Transverse colon (tissue), 4 donors: ENCODE measurements around the gene ARHGEF16. TPM values are rescaled to one million over a fixed set of nuclear protein-coding genes. Genes with fewer than 3 reads are reported as not detected.

Experiments used
- DNase-seq: peaks from one replicate; pipeline ENCODE4 v3.0.0-alpha.2; 2019
- H3K27ac ChIP-seq, 4 donors: fragments of 200-600 bp; sonication (generic); 2 replicates each; pipeline ENCODE4 v1.5.1; 2016 to 2018; ENCODE audit warnings: inconsistent platforms in 4 of 4
- H3K27me3 ChIP-seq: fragments of 200-600 bp; sonication (generic); 2 replicates; pipeline ENCODE4 v1.5.1; 2017; ENCODE audit warnings: inconsistent platforms
- H3K36me3 ChIP-seq, 4 donors: fragments of 200-600 bp; sonication (generic); 2 replicates each; pipeline ENCODE4 v1.5.1; 2017 to 2019; ENCODE audit warnings: inconsistent platforms in 4 of 4
- H3K4me1 ChIP-seq, 4 donors: fragments of 200-600 bp; sonication (generic); 2 replicates each; pipeline ENCODE4 v1.5.1; 2017 to 2020; ENCODE audit warnings: inconsistent platforms in 4 of 4
- H3K4me3 ChIP-seq, 4 donors: fragments of 200-600 bp; sonication (generic); 1 replicate in 1 of 4; 2 replicates in 3 of 4; pipeline versions ENCODE4 v1.5.1 to v1.6.1; 2017 to 2019; ENCODE audit warnings: inconsistent platforms in 4 of 4
- H3K9me3 ChIP-seq, 2 donors: fragments of 200-600 bp; sonication (generic); 2 replicates each; pipeline ENCODE4 v1.5.1; 2017 to 2019; ENCODE audit warnings: inconsistent platforms in 2 of 2
- EP300 ChIP-seq: sonication (generic); formaldehyde crosslinking; IDR thresholded peaks from one replicate; pipeline ENCODE4 v1.6.1; 2017; ENCODE audit warnings: antibody characterized with exemption, low read depth
- POLR2A ChIP-seq: fragments of 450-650 bp; IDR thresholded peaks from one replicate; pipeline ENCODE4 v1.6.1; 2016; ENCODE audit warnings: antibody characterized with exemption, mild to moderate bottlenecking, moderate library complexity
- POLR2AphosphoS5 ChIP-seq, 3 donors: sonication (generic); formaldehyde crosslinking; IDR thresholded peaks; one replicate each; pipeline ENCODE4 v1.6.1; 2016; ENCODE audit warnings: antibody characterized with exemption in 3 of 3
- WGBS, 2 donors: methylation state at CpG; one replicate each; pipeline ENCODE4 v1.1.5; 2018; ENCODE audit warnings: low coverage in 1 of 2; 5-methylcytosine and 5-hydroxymethylcytosine counted together
- in situ Hi-C, 4 donors: fragments of 200-750 bp; cut with MboI; loops; one replicate each; pipeline versions ENCODE4 v1.15.0 to v1.15.1; 2017; ENCODE audit warnings: low sequenced_read_pairs in 3 of 4, low pct_ligation_motif_present in 1 of 4, low pct_unique_long_range_greater_than_20kb in 1 of 4
- intact Hi-C: fragments of 100-400 bp; cut with DNase I; formaldehyde crosslinking; loops from one replicate; pipeline ENCODE4 v1.15.1; 2023; ENCODE audit warnings: low total_unique reads
- total RNA-seq, 4 donors: library from RNA; depleted of rRNA; stranded (reverse); fragments of >200 nt; gene quantifications; one replicate each; pipeline ENCODE4 v1.1.0, GENCODE V29; 2016
- TF ChIP-seq, protein P1 (sequence below), 5 experiments: fragments of 200-600 bp in 3 of 5; fragments of 450-650 bp in 2 of 5; sonication (generic) in 3 of 5; IDR thresholded peaks; 1 replicate in 2 of 5; 2 replicates in 3 of 5; pipeline ENCODE4 v1.5.1; 2016 to 2017; ENCODE audit warnings: antibody characterized with exemption in 5 of 5, inconsistent platforms in 3 of 5, mild to moderate bottlenecking in 2 of 5, moderate library complexity in 1 of 5

The ARHGEF16 gene
- total RNA-seq, 4 donors from 2014 or later = 104 to 240 (median 145) TPM

DNA sequence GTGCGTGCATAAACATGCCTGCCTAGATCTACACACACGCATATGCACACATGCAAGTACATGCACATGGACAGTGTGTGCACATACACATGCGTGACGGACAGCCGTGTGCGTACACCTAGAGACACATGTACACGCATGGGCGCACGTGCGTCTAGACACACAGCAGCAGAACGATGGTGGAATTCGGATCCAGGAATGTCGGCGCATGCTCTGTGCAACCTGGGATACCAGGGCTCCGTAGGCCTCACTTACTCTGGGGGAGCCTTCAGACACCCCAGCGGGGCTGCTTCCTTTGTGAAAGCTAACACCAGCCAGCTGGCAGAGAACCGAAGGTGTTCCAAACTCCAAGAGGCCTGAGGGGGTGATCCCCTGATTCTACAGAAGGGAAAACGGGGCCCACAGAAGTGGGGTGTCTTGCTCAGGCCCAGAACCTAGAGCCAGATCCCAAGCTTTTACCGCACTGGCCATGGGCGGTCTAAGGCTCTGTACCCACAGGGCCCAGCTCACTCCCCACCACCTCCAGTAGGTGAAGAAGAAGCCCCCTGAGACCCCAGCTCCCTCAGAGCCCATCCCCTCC is 27.4 kb upstream of the ARHGEF16 start:
- intact Hi-C loops (no loop called here), in situ Hi-C loops (loop anchor here in 2 of 4 donors (25.0 kb wide), 2 partner anchors 415 to 590 kb away; partner anchors contain the start of gene ACTRT2 (in 2 of the 2))
- H3K36me3 ChIP-seq = no peaks in the 10 kb centered on the region
- H3K9me3 ChIP-seq = no peaks in the 10 kb centered on the region
- H3K27ac ChIP-seq = no peak overlapping the region
- WGBS, 2 donors = 92% methylated on average over 20 of the region's 20 CpGs; no CpG with 5 or more reads in 1 of the 2 donors
- H3K4me1 ChIP-seq = peaks cover 0 to 22% (median 8%) of the 10 kb centered on the region in 4 donors
- DNase-seq = no peak
- no peak overlapping the region for H3K4me3 ChIP-seq
- no peak for TF ChIP-seq EP300
- TF ChIP-seq POLR2AphosphoS5 (IDR thresholded peaks at IDR 0.05) = no peak
- TF ChIP-seq, protein P1, sequence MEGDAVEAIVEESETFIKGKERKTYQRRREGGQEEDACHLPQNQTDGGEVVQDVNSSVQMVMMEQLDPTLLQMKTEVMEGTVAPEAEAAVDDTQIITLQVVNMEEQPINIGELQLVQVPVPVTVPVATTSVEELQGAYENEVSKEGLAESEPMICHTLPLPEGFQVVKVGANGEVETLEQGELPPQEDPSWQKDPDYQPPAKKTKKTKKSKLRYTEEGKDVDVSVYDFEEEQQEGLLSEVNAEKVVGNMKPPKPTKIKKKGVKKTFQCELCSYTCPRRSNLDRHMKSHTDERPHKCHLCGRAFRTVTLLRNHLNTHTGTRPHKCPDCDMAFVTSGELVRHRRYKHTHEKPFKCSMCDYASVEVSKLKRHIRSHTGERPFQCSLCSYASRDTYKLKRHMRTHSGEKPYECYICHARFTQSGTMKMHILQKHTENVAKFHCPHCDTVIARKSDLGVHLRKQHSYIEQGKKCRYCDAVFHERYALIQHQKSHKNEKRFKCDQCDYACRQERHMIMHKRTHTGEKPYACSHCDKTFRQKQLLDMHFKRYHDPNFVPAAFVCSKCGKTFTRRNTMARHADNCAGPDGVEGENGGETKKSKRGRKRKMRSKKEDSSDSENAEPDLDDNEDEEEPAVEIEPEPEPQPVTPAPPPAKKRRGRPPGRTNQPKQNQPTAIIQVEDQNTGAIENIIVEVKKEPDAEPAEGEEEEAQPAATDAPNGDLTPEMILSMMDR (IDR thresholded peaks at IDR 0.05) = no peak
- TF ChIP-seq POLR2A = no peak
- H3K27me3 ChIP-seq = no peaks in the 10 kb centered on the region

DNA sequence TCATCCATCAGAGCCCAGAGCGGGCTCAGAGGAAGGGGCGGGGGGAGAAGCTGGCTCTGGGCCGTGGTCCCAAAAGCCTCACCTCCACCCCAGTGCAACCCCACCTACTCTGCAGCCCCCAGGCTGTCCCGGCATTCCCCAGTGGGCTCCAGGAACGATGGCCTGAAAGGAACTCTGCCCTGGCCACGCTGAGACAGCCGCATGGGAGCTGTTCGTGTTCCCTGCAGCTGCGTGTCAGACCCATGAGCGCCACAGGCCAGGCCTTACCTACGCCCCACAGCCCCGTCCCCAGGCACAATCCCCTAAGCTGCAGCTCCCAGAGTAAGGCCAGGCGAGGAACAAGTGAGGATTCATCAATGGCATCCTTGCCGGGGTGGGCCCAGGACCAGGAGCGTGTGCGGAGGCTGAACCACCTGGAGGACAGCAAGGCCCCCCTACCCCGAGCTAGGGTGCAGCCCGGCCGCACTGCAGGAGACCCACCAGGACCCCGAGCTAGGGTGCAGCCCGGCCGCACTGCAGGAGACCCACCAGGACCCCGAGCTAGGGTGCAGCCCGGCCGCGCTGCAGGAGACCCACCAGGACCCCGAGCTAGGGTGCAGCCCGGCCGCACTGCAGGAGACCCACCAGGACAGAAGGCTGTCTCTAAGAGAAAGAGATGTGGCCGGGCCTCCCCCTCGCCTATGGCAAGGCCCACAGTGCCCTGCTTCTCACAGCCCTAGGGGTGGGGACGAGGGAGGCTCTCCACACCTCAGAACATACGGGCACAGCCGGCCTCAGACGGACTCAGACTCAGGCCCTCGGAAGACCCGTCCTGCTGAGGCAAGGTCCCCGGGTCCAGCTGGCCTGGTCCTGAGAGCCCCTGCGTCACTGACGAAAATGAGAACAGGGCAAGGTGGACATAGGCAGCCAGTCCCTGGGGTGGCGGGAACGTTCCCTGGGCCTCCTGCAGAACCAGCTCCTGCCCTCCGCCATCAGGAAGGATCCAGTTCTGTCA is 26.5 kb upstream of the ARHGEF16 start:
- 87 to 94% methylated on average over 3 to 24 of the region's 43 CpGs for WGBS, 2 donors
- in situ Hi-C loops (loop anchor here in 2 of 4 donors (25.0 kb wide), 2 partner anchors 416 to 591 kb away; partner anchors contain the start of gene ACTRT2 (in 2 of the 2)), intact Hi-C loops (no loop called here)
- TF ChIP-seq, protein P1 (IDR thresholded peaks at IDR 0.05) = no peak
- TF ChIP-seq POLR2A (no peak), EP300 (no peak), POLR2AphosphoS5 (IDR thresholded peaks at IDR 0.05) (no peak)
- no peak for DNase-seq
- Histone ChIP-seq H3K27me3 (no peaks in the 10 kb centered on the region), H3K27ac (no peak overlapping the region), H3K4me1 (peaks cover 0 to 19% (median 7%) of the 10 kb centered on the region in 4 donors), H3K9me3 (no peaks in the 10 kb centered on the region), H3K4me3 (no peak overlapping the region), H3K36me3 (no peaks in the 10 kb centered on the region)

DNA sequence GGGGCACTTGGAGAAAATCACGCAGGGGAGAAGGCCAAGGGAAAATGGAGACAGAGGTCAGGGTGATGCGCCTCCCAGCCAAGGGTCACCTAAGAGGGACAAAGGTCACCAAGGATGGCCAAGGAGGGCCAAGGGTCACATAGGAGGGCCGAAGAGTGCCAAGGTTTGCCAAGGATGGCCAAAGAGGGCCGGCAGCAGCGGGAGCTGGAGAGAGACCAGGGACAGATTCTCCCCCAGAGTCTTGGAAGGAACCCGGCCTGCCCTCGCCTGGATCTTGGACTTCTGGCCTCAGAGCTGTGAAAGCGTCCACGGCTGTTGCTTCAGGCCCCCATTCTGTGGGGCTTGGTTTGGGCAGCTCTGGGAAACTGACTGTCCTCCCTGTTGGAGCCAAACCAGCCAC is 25.6 kb upstream of the ARHGEF16 start:
- TF ChIP-seq POLR2AphosphoS5 (IDR thresholded peaks at IDR 0.05) = no peak
- WGBS, 2 donors = 86 to 100% methylated on average over 1 to 9 of the region's 9 CpGs
- H3K9me3 ChIP-seq = no peaks in the 10 kb centered on the region
- DNase-seq = no peak
- intact Hi-C loops (no loop called here), in situ Hi-C loops (loop anchor here in 2 of 4 donors (25.0 kb wide), 2 partner anchors 417 to 592 kb away; partner anchors contain the start of gene ACTRT2 (in 2 of the 2))
- no peak overlapping the region for H3K4me3 ChIP-seq
- H3K27me3 ChIP-seq = no peaks in the 10 kb centered on the region
- H3K4me1 ChIP-seq = peaks cover 0 to 10% (median 3%) of the 10 kb centered on the region in 4 donors
- H3K36me3 ChIP-seq = no peaks in the 10 kb centered on the region
- no peak overlapping the region for H3K27ac ChIP-seq

DNA sequence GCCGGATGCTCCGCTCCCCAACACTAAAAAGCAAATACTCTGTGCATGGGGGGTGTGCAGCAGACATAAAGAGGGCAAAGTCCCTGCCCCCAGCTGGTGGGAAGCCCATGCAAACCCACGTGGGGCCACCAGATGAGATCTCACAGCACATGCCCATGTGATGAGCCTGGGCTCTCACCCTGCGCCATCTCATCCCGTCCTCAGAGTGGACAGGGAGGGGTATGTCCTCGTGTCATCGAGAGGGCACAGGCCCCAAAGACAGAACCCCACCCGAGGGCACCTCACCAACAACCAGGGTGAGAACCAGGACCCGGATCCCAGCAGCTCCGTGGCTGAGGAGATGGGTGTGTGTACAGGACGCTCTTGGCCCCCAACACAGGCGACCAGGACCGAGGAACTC is 25.1 kb upstream of the ARHGEF16 start:
- peaks cover 0 to 6% (median 3%) of the 10 kb centered on the region in 4 donors for H3K4me1 ChIP-seq
- TF ChIP-seq EP300 = no peak
- no peak for TF ChIP-seq POLR2AphosphoS5 (IDR thresholded peaks at IDR 0.05)
- TF ChIP-seq, protein P1 (IDR thresholded peaks at IDR 0.05) = no peak
- TF ChIP-seq POLR2A = no peak
- intact Hi-C loops (no loop called here), in situ Hi-C loops (loop anchor here in 2 of 4 donors (25.0 kb wide), 2 partner anchors 417 to 592 kb away; partner anchors contain the start of gene ACTRT2 (in 2 of the 2))
- H3K4me3 ChIP-seq = no peak overlapping the region
- no peaks in the 10 kb centered on the region for H3K27me3 ChIP-seq
- 68% methylated on average over 11 of the region's 13 CpGs; no CpG with 5 or more reads in 1 of the 2 donors for WGBS, 2 donors
- H3K36me3 ChIP-seq = no peaks in the 10 kb centered on the region
- no peak overlapping the region for H3K27ac ChIP-seq
- no peak for DNase-seq
- H3K9me3 ChIP-seq = no peaks in the 10 kb centered on the region
